HepG2 (cell line): Measurements from ENCODE around the gene MC1R. TPM values are rescaled to one million over a fixed set of nuclear protein-coding genes. Genes with fewer than 3 reads are reported as not detected.

ENCODE experiments used
- CERS6 ChIP-seq: sonication (generic); formaldehyde crosslinking; IDR thresholded peaks from 2 replicates; pipeline ENCODE4 v1.5.0; 2020; ENCODE audit warnings: missing genetic modification reagents
- DMTF1 ChIP-seq: sonication (generic); formaldehyde crosslinking; IDR thresholded peaks from 2 replicates; pipeline ENCODE4 v1.4.0; 2020; ENCODE audit warnings: mild to moderate bottlenecking, missing genetic modification reagents
- ETV5 ChIP-seq: IDR thresholded peaks from 2 replicates; pipeline ENCODE4 v1.6.1; 2018; ENCODE audit warnings: missing biosample characterization, missing genetic modification reagents, inconsistent platforms, borderline replicate concordance
- HHEX ChIP-seq: IDR thresholded peaks from 2 replicates; pipeline ENCODE4 v1.6.1; 2016; ENCODE audit warnings: control low read depth
- IKZF1 ChIP-seq: fragments of 450-650 bp; IDR thresholded peaks from 2 replicates; pipeline ENCODE4 v1.7.1; 2016
- NCOA5 ChIP-seq: sonication (generic); formaldehyde crosslinking; IDR thresholded peaks from 2 replicates; pipeline ENCODE4 v1.4.0; 2020; ENCODE audit warnings: missing genetic modification reagents
- SIX1 ChIP-seq: sonication (generic); formaldehyde crosslinking; IDR thresholded peaks from 2 replicates; pipeline ENCODE4 v1.4.0; 2020; ENCODE audit warnings: missing genetic modification reagents, borderline replicate concordance
- SRSF1 ChIP-seq: fragments of 200-400 bp; formaldehyde crosslinking; optimal IDR thresholded peaks from 2 replicates; pipeline ENCODE3; 2017; ENCODE audit warnings: mild to moderate bottlenecking, low read depth, low read length, moderate library complexity
- STAG1 ChIP-seq: sonication (generic); formaldehyde crosslinking; IDR thresholded peaks from 2 replicates; pipeline ENCODE4 v1.4.0; 2020; ENCODE audit warnings: missing genetic modification reagents
- TMF1 ChIP-seq: sonication (generic); formaldehyde crosslinking; IDR thresholded peaks from 2 replicates; pipeline ENCODE4 v1.8.1; 2022; ENCODE audit warnings: low read depth, missing genetic modification reagents
- ZBTB10 ChIP-seq: sonication (generic); formaldehyde crosslinking; IDR thresholded peaks from 2 replicates; pipeline ENCODE4 v1.4.0; 2020; ENCODE audit warnings: missing genetic modification reagents, borderline replicate concordance
- ZFP82 ChIP-seq: sonication (generic); formaldehyde crosslinking; IDR thresholded peaks from 2 replicates; pipeline ENCODE4 v1.5.1; 2020; ENCODE audit warnings: mild to moderate bottlenecking, missing genetic modification reagents, borderline replicate concordance
- ZNF253 ChIP-seq: sonication (generic); formaldehyde crosslinking; IDR thresholded peaks from 2 replicates; pipeline ENCODE4 v1.8.0; 2022; ENCODE audit warnings: mild to moderate bottlenecking, missing genetic modification reagents, borderline replicate concordance
- ZNF260 ChIP-seq: sonication (generic); formaldehyde crosslinking; IDR thresholded peaks from 2 replicates; pipeline ENCODE4 v1.4.0; 2020; ENCODE audit warnings: missing genetic modification reagents, low read depth, mild to moderate bottlenecking, borderline replicate concordance
- ZNF451 ChIP-seq: sonication (generic); formaldehyde crosslinking; IDR thresholded peaks from 2 replicates; pipeline ENCODE4 v1.5.0; 2020; ENCODE audit warnings: mild to moderate bottlenecking, missing genetic modification reagents
- ZNF788 ChIP-seq: sonication (generic); formaldehyde crosslinking; IDR thresholded peaks from 2 replicates; pipeline ENCODE4 v1.5.0; 2020; ENCODE audit warnings: mild to moderate bottlenecking, missing genetic modification reagents, borderline replicate concordance
- polyA plus RNA-seq, 8 experiments: library from polyadenylated mRNA; depleted of rRNA in 3 of 8; stranded (reverse) in 7 of 8; unstranded in 1 of 8; fragments of >200 nt; fragmentation: Illumina TruSeq in 4 of 8; extraction: Trizol in 4 of 8; gene quantifications; 2 replicates each; pipeline versions ENCODE4 v1.2.1 to v1.2.3, GENCODE V29; 2011 to 2016; ENCODE audit warnings: low read depth in 4 of 8, missing spikeins in 1 of 8, mixed read lengths in 1 of 8; ENCODE audit not compliant: insufficient read depth in 1 of 8
- total RNA-seq, 5 experiments: library from RNA; depleted of rRNA; stranded (reverse); fragments of >200 nt; fragmentation: Illumina TruSeq; extraction: Trizol; gene quantifications; 2 replicates each; pipeline ENCODE4 v1.2.3, GENCODE V29; 2016; ENCODE audit warnings: low read depth in 1 of 5
- TF ChIP-seq, protein P1 (sequence below): sonication (generic); formaldehyde crosslinking; IDR thresholded peaks from 2 replicates; pipeline ENCODE4 v1.8.0; 2022; ENCODE audit warnings: missing genetic modification reagents, mild to moderate bottlenecking, inconsistent platforms, borderline replicate concordance
- TF ChIP-seq, protein P2 (sequence below): sonication (generic); formaldehyde crosslinking; IDR thresholded peaks from 2 replicates; pipeline ENCODE4 v1.4.0; 2020; ENCODE audit warnings: missing genetic modification reagents

MC1R gene
- total and polyA plus RNA-seq, 2 of the 13 experiments (the other 11 are each of a cell fraction or from before 2014, with no cell fraction given): 9.1 to 14.8 TPM

DNA sequence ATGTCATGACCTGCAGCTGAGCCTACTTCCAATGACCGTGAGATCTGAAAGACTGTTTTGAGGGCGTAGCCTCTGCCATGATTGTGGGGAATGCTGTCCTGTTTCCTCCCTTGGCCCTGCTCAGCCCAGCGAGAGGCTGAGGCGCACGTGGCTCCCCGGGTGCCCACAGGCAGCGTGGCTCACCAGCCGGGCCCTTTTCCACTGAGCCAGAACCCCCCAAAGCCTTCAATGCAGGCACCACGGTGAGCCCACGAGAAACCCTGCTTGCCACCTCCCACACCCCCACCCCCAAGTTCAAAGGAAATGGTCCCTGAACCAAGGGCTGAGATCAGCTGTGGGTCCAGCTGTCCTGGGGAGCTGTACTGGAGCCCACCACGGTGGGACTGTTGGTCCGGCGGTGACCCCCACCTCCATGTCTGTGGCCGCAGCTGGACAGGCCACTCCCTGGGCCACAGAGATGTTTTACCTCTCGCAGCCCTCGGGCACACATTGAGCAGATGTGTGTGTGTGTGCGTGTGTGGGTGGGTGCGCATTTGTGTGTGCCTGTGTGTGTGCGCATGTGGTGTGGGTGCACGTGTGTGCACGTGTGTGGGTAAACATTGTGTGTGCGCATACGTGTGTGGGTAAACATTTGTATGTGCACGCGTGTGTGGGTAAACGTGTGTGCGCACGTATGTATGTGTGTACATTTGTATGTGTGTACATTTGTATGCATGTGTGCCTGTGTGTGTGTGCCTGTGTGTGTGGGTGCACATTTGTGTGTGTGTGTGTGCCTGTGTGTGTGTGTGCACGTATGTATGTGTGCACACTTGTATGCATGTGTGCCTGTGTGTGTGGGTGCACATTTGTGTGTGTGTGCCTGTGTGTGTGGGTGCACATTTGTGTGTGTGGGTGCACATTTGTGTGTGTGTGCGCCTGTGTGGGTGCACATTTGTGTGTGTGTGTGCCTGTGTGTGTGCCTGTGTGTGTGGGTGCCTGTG lies 5.0 kb upstream of the MC1R start (continued):
- 0 out of 2 replicates have a peak, but pooled peaks have one; percentile 17 for TF ChIP-seq ZNF451 (CRISPR knock-in tag)
- no peak for TF ChIP-seq ZFP82 (CRISPR knock-in tag)
- no peak for TF ChIP-seq TMF1 (CRISPR knock-in tag)
- TF ChIP-seq ETV5 (CRISPR knock-in tag): no peak
- no peak for TF ChIP-seq NCOA5 (CRISPR knock-in tag)
- TF ChIP-seq ZNF260: no peak
- no peak for TF ChIP-seq SRSF1
- no peak for TF ChIP-seq SIX1
- TF ChIP-seq, protein P1, sequence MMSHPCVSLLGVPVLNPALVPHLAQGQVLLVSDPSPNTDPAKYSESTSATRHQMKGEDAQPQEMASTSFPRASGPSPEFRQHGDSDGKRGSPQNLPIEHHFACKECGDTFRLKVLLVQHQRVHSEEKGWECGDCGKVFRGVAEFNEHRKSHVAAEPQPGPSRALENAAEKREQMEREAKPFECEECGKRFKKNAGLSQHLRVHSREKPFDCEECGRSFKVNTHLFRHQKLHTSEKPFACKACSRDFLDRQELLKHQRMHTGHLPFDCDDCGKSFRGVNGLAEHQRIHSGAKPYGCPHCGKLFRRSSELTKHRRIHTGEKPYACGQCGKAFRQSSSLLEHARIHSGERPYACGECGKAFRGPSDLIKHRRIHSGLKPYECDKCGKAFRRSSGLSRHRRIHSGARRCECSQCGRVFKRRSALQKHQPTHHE (CRISPR knock-in tag): no peak
- no peak for TF ChIP-seq IKZF1
- no peak for TF ChIP-seq ZNF788
- TF ChIP-seq STAG1 (CRISPR knock-in tag): no peak
- no peak for TF ChIP-seq CERS6 (CRISPR knock-in tag)
- no peak for TF ChIP-seq HHEX (CRISPR knock-in tag)
- TF ChIP-seq ZBTB10: no peak
- peak; percentile 52; the same call in 1 of the 2 replicates for TF ChIP-seq ZNF253 (CRISPR knock-in tag)
- TF ChIP-seq, protein P2, sequence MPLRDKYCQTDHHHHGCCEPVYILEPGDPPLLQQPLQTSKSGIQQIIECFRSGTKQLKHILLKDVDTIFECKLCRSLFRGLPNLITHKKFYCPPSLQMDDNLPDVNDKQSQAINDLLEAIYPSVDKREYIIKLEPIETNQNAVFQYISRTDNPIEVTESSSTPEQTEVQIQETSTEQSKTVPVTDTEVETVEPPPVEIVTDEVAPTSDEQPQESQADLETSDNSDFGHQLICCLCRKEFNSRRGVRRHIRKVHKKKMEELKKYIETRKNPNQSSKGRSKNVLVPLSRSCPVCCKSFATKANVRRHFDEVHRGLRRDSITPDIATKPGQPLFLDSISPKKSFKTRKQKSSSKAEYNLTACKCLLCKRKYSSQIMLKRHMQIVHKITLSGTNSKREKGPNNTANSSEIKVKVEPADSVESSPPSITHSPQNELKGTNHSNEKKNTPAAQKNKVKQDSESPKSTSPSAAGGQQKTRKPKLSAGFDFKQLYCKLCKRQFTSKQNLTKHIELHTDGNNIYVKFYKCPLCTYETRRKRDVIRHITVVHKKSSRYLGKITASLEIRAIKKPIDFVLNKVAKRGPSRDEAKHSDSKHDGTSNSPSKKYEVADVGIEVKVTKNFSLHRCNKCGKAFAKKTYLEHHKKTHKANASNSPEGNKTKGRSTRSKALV (CRISPR knock-in tag): no peak
- no peak for TF ChIP-seq DMTF1 (CRISPR knock-in tag)
